HEK293T (cell line): ENCODE measurements around the gene NOL4L.

Experiments
- CTCF ChIA-PET: fragments of 350-600 bp; formaldehyde crosslinking; extraction: SDS; loops from one replicate; lab custom pipeline; 2021; ENCODE audit warnings: antibody characterized with exemption, inconsistent platforms; lab: Yijun Ruan, JAX
- POLR2A ChIA-PET: fragments of 350-600 bp; formaldehyde crosslinking; extraction: SDS; loops from one replicate; lab custom pipeline; 2020; ENCODE audit warnings: antibody characterized with exemption, inconsistent platforms; lab: Yijun Ruan, JAX
- DNase-seq: peaks from one replicate; pipeline ENCODE4 v3.0.0; 2012; ENCODE audit warnings: mixed read lengths; ENCODE audit errors: extremely low spot score
- ARNT ChIP-seq: fragments of 450-650 bp; IDR thresholded peaks from 2 replicates; pipeline ENCODE4 v1.6.1; 2017; ENCODE audit warnings: mild to moderate bottlenecking
- BHLHE40 ChIP-seq: fragments of 450-650 bp; IDR thresholded peaks from 2 replicates; pipeline ENCODE4 v1.6.1; 2016; ENCODE audit warnings: mild to moderate bottlenecking, moderate library complexity, borderline replicate concordance
- CTBP1 ChIP-seq: fragments of 450-650 bp; IDR thresholded peaks from 2 replicates; pipeline ENCODE4 v1.6.1; 2016; ENCODE audit warnings: borderline replicate concordance
- ELF4 ChIP-seq: fragments of 450-650 bp; IDR thresholded peaks from 2 replicates; pipeline ENCODE4 v1.6.1; 2017; ENCODE audit warnings: antibody characterized with exemption
- FOXA1 ChIP-seq: fragments of 450-650 bp; IDR thresholded peaks from 2 replicates; pipeline ENCODE4 v1.6.1; 2016; ENCODE audit warnings: mild to moderate bottlenecking
- FOXK2 ChIP-seq: fragments of 450-650 bp; IDR thresholded peaks from 2 replicates; pipeline ENCODE4 v1.6.1; 2016; ENCODE audit warnings: mild to moderate bottlenecking
- FOXM1 ChIP-seq: fragments of 450-650 bp; IDR thresholded peaks from 2 replicates; pipeline ENCODE4 v1.6.1; 2017; ENCODE audit warnings: mild to moderate bottlenecking, borderline replicate concordance
- HDGF ChIP-seq: fragments of 450-650 bp; IDR thresholded peaks from 2 replicates; pipeline ENCODE4 v1.6.1; 2017; ENCODE audit warnings: antibody characterized with exemption, borderline replicate concordance
- L3MBTL2 ChIP-seq: fragments of 450-650 bp; conservative IDR thresholded peaks from 2 replicates; pipeline ENCODE4 v1.6.1; 2016; ENCODE audit warnings: mild to moderate bottlenecking
- LEF1 ChIP-seq: fragments of 450-650 bp; IDR thresholded peaks from 2 replicates; pipeline ENCODE4 v1.6.1; 2017; ENCODE audit warnings: mild to moderate bottlenecking, borderline replicate concordance
- NFRKB ChIP-seq: fragments of 450-650 bp; IDR thresholded peaks from 2 replicates; pipeline ENCODE4 v1.6.1; 2016; ENCODE audit warnings: mild to moderate bottlenecking, moderate library complexity
- PKNOX1 ChIP-seq: fragments of 450-650 bp; IDR thresholded peaks from 2 replicates; pipeline ENCODE4 v1.6.1; 2016
- SP1 ChIP-seq: fragments of 450-650 bp; IDR thresholded peaks from 2 replicates; pipeline ENCODE4 v1.6.1; 2017
- SUZ12 ChIP-seq: fragments of 450-650 bp; IDR thresholded peaks from 2 replicates; pipeline ENCODE4 v1.6.1; 2016; ENCODE audit warnings: mild to moderate bottlenecking
- TARDBP ChIP-seq: fragments of 450-650 bp; IDR thresholded peaks from 2 replicates; pipeline ENCODE4 v1.6.1; 2016
- ZNF384 ChIP-seq: fragments of 450-650 bp; IDR thresholded peaks from 2 replicates; pipeline ENCODE4 v1.6.1; 2016

Gene NOL4L

GRCh38 chr20:32614772-32615171 lies 29.6 kb upstream of the NOL4L start:
- no peak for DNase-seq
- TF ChIP-seq PKNOX1, result no peak
- no peak for TF ChIP-seq ELF4
- no peak for TF ChIP-seq CTBP1
- TF ChIP-seq TARDBP, result no peak
- TF ChIP-seq ZNF384, result no peak
- TF ChIP-seq FOXK2, result no peak
- no peak for TF ChIP-seq FOXA1
- no peak for TF ChIP-seq SP1
- no peak for TF ChIP-seq BHLHE40
- no peak for TF ChIP-seq SUZ12
- TF ChIP-seq HDGF, result no peak
- TF ChIP-seq NFRKB, result no peak
- no peak for TF ChIP-seq FOXM1
- no peak for TF ChIP-seq ARNT
- no peak for TF ChIP-seq LEF1
- POLR2A ChIA-PET, result no interaction called here
- CTCF ChIA-PET, result interaction anchor here (0.6 kb wide), 2 partner anchors 9 to 391 kb away, joined by 4 read pairs; no protein-coding TSS in a partner anchor

- DNase-seq, result no peak
- TF ChIP-seq FOXA1 (no peak), PKNOX1 (no peak), FOXM1 (no peak), NFRKB (no peak), BHLHE40 (no peak), L3MBTL2 (no peak), ARNT (no peak), ZNF384 (no peak), FOXK2 (no peak), SP1 (no peak), TARDBP (no peak)
- POLR2A ChIA-PET, result no interaction called here
- CTCF ChIA-PET, result no interaction called here
Measured at GRCh38 chr20:32614303-32614702, 29.2 kb upstream of the NOL4L start.

- TF ChIP-seq FOXM1 (no peak), FOXA1 (no peak), ELF4 (no peak), PKNOX1 (no peak), ZNF384 (no peak), ARNT (no peak), BHLHE40 (no peak)
- no peak for DNase-seq
- ChIA-PET POLR2A (no interaction called here), CTCF (no interaction called here)
Measured at GRCh38 chr20:32613192-32614053, 28.3 kb upstream of the NOL4L start.

- CTCF ChIA-PET, result no interaction called here
- no peak for DNase-seq
- POLR2A ChIA-PET, result no interaction called here
- TF ChIP-seq CTBP1 (no peak), NFRKB (no peak), FOXK2 (no peak), SUZ12 (no peak), SP1 (no peak), BHLHE40 (no peak), L3MBTL2 (no peak), FOXA1 (no peak), LEF1 (no peak), ELF4 (no peak), PKNOX1 (no peak), ARNT (no peak), HDGF (no peak), ZNF384 (no peak), TARDBP (no peak), FOXM1 (no peak)
Measured at GRCh38 chr20:32612351-32613191, 27.4 kb upstream of the NOL4L start.

- POLR2A ChIA-PET, result no interaction called here
- TF ChIP-seq BHLHE40 (no peak), FOXA1 (no peak), ARNT (no peak), CTBP1 (no peak), TARDBP (no peak), LEF1 (no peak), SP1 (no peak), ZNF384 (no peak), HDGF (no peak), ELF4 (no peak), FOXM1 (no peak), L3MBTL2 (no peak), PKNOX1 (no peak), NFRKB (no peak), FOXK2 (no peak), SUZ12 (no peak)
- CTCF ChIA-PET, result interaction anchor here (1.0 kb wide), 1 partner anchor 19 kb away, joined by 3 read pairs; no protein-coding TSS in a partner anchor
- no peak for DNase-seq
Measured at GRCh38 chr20:32611868-32612267, 26.7 kb upstream of the NOL4L start.
